Osteoblast (primary cell): ENCODE measurements around the gene EPN1. TPM values are rescaled to one million over a fixed set of nuclear protein-coding genes. Genes with fewer than 3 reads are reported as not detected.

ENCODE experiments used
- DNase-seq: peaks from one replicate; pipeline ENCODE4 v3.0.0; 2011; ENCODE audit warnings: low spot score, mixed read lengths; ENCODE audit not compliant: insufficient read length; ENCODE audit errors: missing footprints
- H2AFZ ChIP-seq: 2 replicates; pipeline ENCODE4 v1.6.0; 2011; ENCODE audit warnings: mild to moderate bottlenecking, low read length
- H3K27ac ChIP-seq: 2 replicates; pipeline ENCODE4 v1.5.1; 2011; ENCODE audit warnings: mild to moderate bottlenecking, low read depth, low read length, moderate library complexity
- H3K27me3 ChIP-seq: 2 replicates; pipeline ENCODE4 v1.6.0; 2012; ENCODE audit warnings: mild to moderate bottlenecking, control low read depth, inconsistent platforms, low read length, moderate library complexity; ENCODE audit not compliant: insufficient read depth
- H3K36me3 ChIP-seq: 2 replicates; pipeline ENCODE4 v1.5.1; 2011; ENCODE audit warnings: mild to moderate bottlenecking, low read length, control low read depth, moderate library complexity; ENCODE audit not compliant: insufficient read depth
- H3K4me1 ChIP-seq: 2 replicates; pipeline ENCODE4 v1.5.1; 2011; ENCODE audit warnings: mild to moderate bottlenecking, low read length, control low read depth, moderate library complexity; ENCODE audit not compliant: insufficient read depth
- H3K4me2 ChIP-seq: 2 replicates; pipeline ENCODE4 v1.6.0; 2011; ENCODE audit warnings: mild to moderate bottlenecking, low read length; ENCODE audit not compliant: insufficient read depth
- H3K4me3 ChIP-seq: fragments of 200-600 bp; sonication (generic); 3 replicates; pipeline ENCODE4 v1.5.1; 2012; ENCODE audit warnings: mild to moderate bottlenecking, low read length, inconsistent platforms; ENCODE audit not compliant: insufficient read depth
- H3K79me2 ChIP-seq: 2 replicates; pipeline ENCODE4 v1.6.0; 2012; ENCODE audit warnings: mild to moderate bottlenecking, low read length, control low read depth, inconsistent platforms; ENCODE audit not compliant: insufficient read depth
- H3K9me3 ChIP-seq: 2 replicates; pipeline ENCODE4 v1.5.1; 2011; ENCODE audit warnings: low read depth, low read length, control low read depth
- H4K20me1 ChIP-seq: 2 replicates; pipeline ENCODE4 v1.6.0; 2012; ENCODE audit warnings: mild to moderate bottlenecking, low read length, control low read depth; ENCODE audit not compliant: insufficient read depth
- CTCF ChIP-seq: IDR thresholded peaks from 2 replicates; pipeline ENCODE4 v1.5.1; 2011; ENCODE audit warnings: mild to moderate bottlenecking, low read depth, low read length, moderate library complexity; ENCODE audit errors: extremely low read depth
- total RNA-seq: library from RNA; depleted of rRNA; stranded (reverse); fragments of >200 nt; gene quantifications from 2 replicates; pipeline ENCODE4 v1.2.3, GENCODE V29; 2012

Gene EPN1
- total RNA-seq, 1 donor = 31.5 TPM

- Histone ChIP-seq H3K9me3 (no peaks in the 10 kb centered on the region), H3K79me2 (peaks cover 38% of the 10 kb centered on the region), H3K27me3 (no peaks in the 10 kb centered on the region), H3K36me3 (peaks cover 15% of the 10 kb centered on the region), H3K4me3 (peak overlapping the region; percentile 85), H3K4me1 (peaks cover 36% of the 10 kb centered on the region), H2AFZ (no peak overlapping the region), H3K4me2 (peak overlapping the region; percentile 98), H4K20me1 (no peaks in the 10 kb centered on the region), H3K27ac (peak overlapping the region; percentile 72)
- TF ChIP-seq CTCF = no peak
- DNase-seq = peak; percentile 93
Measured at GRCh38 chr19:55643887-55644176, 31.2 kb upstream of the EPN1 start.

- H3K9me3 ChIP-seq = no peaks in the 10 kb centered on the region
- no peaks in the 10 kb centered on the region for H3K27me3 ChIP-seq
- peak overlapping the region; percentile 72 for H3K27ac ChIP-seq
- H3K4me1 ChIP-seq = peaks cover 36% of the 10 kb centered on the region
- peaks cover 15% of the 10 kb centered on the region for H3K36me3 ChIP-seq
- peak; percentile 89 for DNase-seq
- no peak for TF ChIP-seq CTCF
- H3K4me2 ChIP-seq = peak overlapping the region; percentile 98
- H4K20me1 ChIP-seq = no peaks in the 10 kb centered on the region
- H3K4me3 ChIP-seq = peak overlapping the region; percentile 85
- no peak overlapping the region for H2AFZ ChIP-seq
- peaks cover 34% of the 10 kb centered on the region for H3K79me2 ChIP-seq
Measured at GRCh38 chr19:55644191-55644833, 30.7 kb upstream of the EPN1 start.

GRCh38 chr19:55644842-55645511 is 30.0 kb upstream of the EPN1 start:
- Histone ChIP-seq H3K27ac (no peak overlapping the region), H2AFZ (no peak overlapping the region), H3K9me3 (no peaks in the 10 kb centered on the region), H4K20me1 (no peaks in the 10 kb centered on the region), H3K4me1 (peaks cover 33% of the 10 kb centered on the region), H3K79me2 (peaks cover 34% of the 10 kb centered on the region), H3K36me3 (peaks cover 15% of the 10 kb centered on the region), H3K4me3 (peak overlapping the region; percentile 85), H3K27me3 (no peaks in the 10 kb centered on the region), H3K4me2 (peak overlapping the region; percentile 98)
- peak; percentile 87 for DNase-seq
- no peak for TF ChIP-seq CTCF

GRCh38 chr19:55645512-55645881 is 29.5 kb upstream of the EPN1 start:
- no peaks in the 10 kb centered on the region for H3K9me3 ChIP-seq

More at GRCh38 chr19:55645512-55645881, 29.5 kb upstream of the EPN1 start:
- peaks cover 34% of the 10 kb centered on the region for H3K79me2 ChIP-seq
- no peak for TF ChIP-seq CTCF
- H3K27me3 ChIP-seq = no peaks in the 10 kb centered on the region
- H3K4me3 ChIP-seq = no peak overlapping the region
- H4K20me1 ChIP-seq = no peaks in the 10 kb centered on the region
- H3K4me2 ChIP-seq = no peak overlapping the region
- H3K36me3 ChIP-seq = peaks cover 15% of the 10 kb centered on the region
- peaks cover 29% of the 10 kb centered on the region for H3K4me1 ChIP-seq
- no peak overlapping the region for H3K27ac ChIP-seq
- DNase-seq = peak; percentile 62
- no peak overlapping the region for H2AFZ ChIP-seq
